HepG2 (cell line): ENCODE measurements around the gene MARS1. TPM values are rescaled to one million over a fixed set of nuclear protein-coding genes. Genes with fewer than 3 reads are reported as not detected.

Source experiments
- ATAC-seq: fragments of 200-7000 bp; cut with Tn5 transposase; 3 replicates; pipeline ENCODE4 v1.9.1; 2020; ENCODE audit warnings: mild to moderate bottlenecking, moderate library complexity
- BruUV-seq: library from RNA; stranded (reverse); fragments of 400-500 nt; replicated peaks from 2 replicates; lab custom pipeline; 2021; lab: Mats Ljungman, UMichigan
- CTCF ChIA-PET: fragments of 300-600 bp; formaldehyde crosslinking; extraction: SDS; loops from one replicate; lab custom pipeline; 2021; ENCODE audit warnings: low total read pairs, inconsistent platforms, low intra/inter-chr PET ratio; lab: Yijun Ruan, JAX
- POLR2A ChIA-PET: fragments of 350-600 bp; sonication (Branson Sonifier 250); formaldehyde crosslinking; loops from one replicate; lab custom pipeline; 2020; ENCODE audit warnings: antibody characterized with exemption, inconsistent platforms; lab: Yijun Ruan, JAX
- DNase-seq: peaks from one replicate; pipeline ENCODE4 v3.0.0-alpha.2; 2015; ENCODE audit warnings: low spot score
- FAIRE-seq: peaks from 3 replicates; lab custom pipeline; 2011; peaks lifted over from hg19 to GRCh38; lab: Jason Lieb, UNC
- H2AFZ ChIP-seq: one replicate; pipeline ENCODE4 v1.6.1; 2011; ENCODE audit warnings: low read length, inconsistent platforms
- H3K27ac ChIP-seq: fragments of 300-600 bp; 3 replicates; pipeline ENCODE4 v1.8.0; 2011; ENCODE audit warnings: mixed run types, mild to moderate bottlenecking, mixed read lengths, low read length, inconsistent platforms; ENCODE audit not compliant: insufficient read depth; ENCODE audit errors: extremely low read length
- H3K27me3 ChIP-seq, 2 experiments: fragments of 200-600 bp in 1 of 2; 2 replicates in 1 of 2; 3 replicates in 1 of 2; pipeline versions ENCODE4 v1.6.0 to v1.8.0; 2011; ENCODE audit warnings: low read length in 2 of 2, mild to moderate bottlenecking in 2 of 2, moderate library complexity in 2 of 2, inconsistent platforms in 1 of 2; ENCODE audit not compliant: insufficient read depth in 2 of 2, control insufficient read depth in 1 of 2
- H3K36me3 ChIP-seq, 2 experiments: fragments of 200-600 bp in 1 of 2; replicated peaks in 1 of 2; 2 replicates in 1 of 2; 3 replicates in 1 of 2; pipeline versions ENCODE4 v1.5.1 to v1.8.0; 2011; ENCODE audit warnings: low read length in 2 of 2, inconsistent platforms in 1 of 2; ENCODE audit not compliant: insufficient read depth in 2 of 2, control insufficient read depth in 1 of 2
- H3K4me1 ChIP-seq: 2 replicates; pipeline ENCODE4 v1.5.1; 2012; ENCODE audit warnings: low read length, inconsistent platforms; ENCODE audit not compliant: insufficient read depth
- H3K4me2 ChIP-seq: 2 replicates; pipeline ENCODE4 v1.6.0; 2011; ENCODE audit warnings: low read depth, low read length, inconsistent platforms
- H3K4me3 ChIP-seq, 3 experiments: fragments of 200-600 bp in 1 of 3; sonication (generic), shearing (Covaris generic) in 1 of 3; replicated peaks in 1 of 3; 2 replicates each; pipeline ENCODE4 v1.5.1; 2011 to 2016; ENCODE audit warnings: low read length in 3 of 3, inconsistent platforms in 2 of 3, low read depth in 2 of 3, mild to moderate bottlenecking in 2 of 3, control low read depth in 1 of 3, mixed read lengths in 1 of 3; ENCODE audit not compliant: insufficient read depth in 1 of 3
- H3K79me2 ChIP-seq: one replicate; pipeline ENCODE4 v1.6.1; 2011; ENCODE audit warnings: low read length, inconsistent platforms; ENCODE audit not compliant: insufficient read depth
- H3K9ac ChIP-seq: 2 replicates; pipeline ENCODE4 v1.6.0; 2011; ENCODE audit warnings: mild to moderate bottlenecking, low read depth, low read length, inconsistent platforms; ENCODE audit not compliant: insufficient read depth
- H3K9me3 ChIP-seq: 2 replicates; pipeline ENCODE4 v1.5.1; 2012; ENCODE audit warnings: mild to moderate bottlenecking, low read length
- H4K20me1 ChIP-seq: 2 replicates; pipeline ENCODE4 v1.6.0; 2011; ENCODE audit warnings: inconsistent platforms, mild to moderate bottlenecking, low read length, moderate library complexity; ENCODE audit not compliant: insufficient read depth
- CEBPB ChIP-seq: IDR thresholded peaks from 2 replicates; pipeline ENCODE4 v1.6.1; 2011; ENCODE audit warnings: low read depth, low read length, improper control_type of control experiment, borderline replicate concordance
- SMAD9 ChIP-seq: sonication (generic); formaldehyde crosslinking; IDR thresholded peaks from 2 replicates; pipeline ENCODE4 v1.5.1; 2020; ENCODE audit warnings: mild to moderate bottlenecking, missing genetic modification reagents
- ZNF672 ChIP-seq: sonication (generic); formaldehyde crosslinking; IDR thresholded peaks from 2 replicates; pipeline ENCODE4 v1.8.1; 2022; ENCODE audit warnings: missing genetic modification reagents
- ZNF761 ChIP-seq: sonication (generic); formaldehyde crosslinking; conservative IDR thresholded peaks from 2 replicates; pipeline ENCODE4 v1.4.0; 2020; ENCODE audit warnings: mild to moderate bottlenecking, missing genetic modification reagents
- WGBS: methylation state at CpG from one replicate; pipeline ENCODE4 v1.1.6; 2017; ENCODE audit warnings: low lambda C conversion rate; 5-methylcytosine and 5-hydroxymethylcytosine counted together
- in situ Hi-C: cut with HindIII; loops from 2 replicates; pipeline ENCODE4 v1.10.0; 2017; ENCODE audit warnings: low pct_unique_long_range_greater_than_20kb; ENCODE audit not compliant: extremely low pct_ligation_motif_present
- intact Hi-C: fragments of 100-400 bp; cut with micrococcal nuclease; formaldehyde crosslinking; loops from one replicate; pipeline ENCODE4 v1.10.0; 2022; ENCODE audit not compliant: unreplicated experiment
- polyA plus RNA-seq, 8 experiments: library from polyadenylated mRNA; depleted of rRNA in 3 of 8; stranded (reverse) in 7 of 8; unstranded in 1 of 8; fragments of >200 nt; fragmentation: Illumina TruSeq in 4 of 8; extraction: Trizol in 4 of 8; gene quantifications; 2 replicates each; pipeline versions ENCODE4 v1.2.1 to v1.2.3, GENCODE V29; 2011 to 2016; ENCODE audit warnings: low read depth in 4 of 8, missing spikeins in 1 of 8, mixed read lengths in 1 of 8; ENCODE audit not compliant: insufficient read depth in 1 of 8
- total RNA-seq, 5 experiments: library from RNA; depleted of rRNA; stranded (reverse); fragments of >200 nt; fragmentation: Illumina TruSeq; extraction: Trizol; gene quantifications; 2 replicates each; pipeline ENCODE4 v1.2.3, GENCODE V29; 2016; ENCODE audit warnings: low read depth in 1 of 5
- TF ChIP-seq, protein P1 (sequence below): sonication (generic); formaldehyde crosslinking; IDR thresholded peaks from 2 replicates; pipeline ENCODE4 v1.8.0; 2022; ENCODE audit warnings: low read depth, missing genetic modification reagents
- TF ChIP-seq, protein P2 (sequence below): IDR thresholded peaks from 2 replicates; pipeline ENCODE4 v1.6.1; 2016; ENCODE audit warnings: low read depth, borderline replicate concordance

The MARS1 gene
- total and polyA plus RNA-seq, 2 of the 13 experiments (the other 11 are each of a cell fraction or from before 2014, with no cell fraction given), result 115 to 181 TPM

DNA sequence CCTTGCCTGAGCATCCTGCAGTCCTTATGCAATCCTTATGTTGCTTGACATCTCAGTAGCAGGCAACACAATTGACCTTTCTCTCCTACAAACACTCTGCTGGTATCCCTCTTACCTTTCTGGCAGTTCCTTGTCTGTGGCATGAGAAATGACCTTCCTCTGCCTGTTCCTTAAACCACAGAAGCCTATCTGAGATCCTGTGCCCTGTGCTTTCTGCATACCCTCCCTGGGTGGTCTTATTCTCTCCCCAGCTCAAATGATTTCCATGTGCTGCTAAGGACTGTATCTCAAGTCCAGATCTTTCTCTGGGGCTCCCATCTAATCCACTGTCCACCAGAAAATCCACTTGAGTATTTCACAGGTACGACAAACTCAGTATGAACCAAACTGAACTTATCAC, 6.2 kb upstream of the MARS1 start:
- H3K36me3 ChIP-seq, result no peaks in the 10 kb centered on the region
- no peak overlapping the region for H3K4me2 ChIP-seq
- intact Hi-C loops, result no loop called here
- no peak for TF ChIP-seq SMAD9
- TF ChIP-seq CEBPB, result peak; percentile 15; the same call in 1 of the 2 replicates
- no peak overlapping the region for H3K9ac ChIP-seq
- peaks cover 21% of the 10 kb centered on the region for H3K4me1 ChIP-seq
- H4K20me1 ChIP-seq, result no peaks in the 10 kb centered on the region
- no peak overlapping the region for H2AFZ ChIP-seq
- FAIRE-seq (no peak), ATAC-seq (no peak), DNase-seq (no peak)
- no peak overlapping the region for H3K4me3 ChIP-seq
- POLR2A ChIA-PET, result interaction anchor here (0.6 kb wide), 1 partner anchor 21 kb away, joined by 3 read pairs; no protein-coding TSS in a partner anchor
- peaks cover 1 to 36% of the 10 kb centered on the region in 2 experiments; a peak in 4 of 5 replicates for H3K27me3 ChIP-seq
- BruUV-seq, result no TSS peak
- CTCF ChIA-PET, result no interaction called here
- no peaks in the 10 kb centered on the region for H3K79me2 ChIP-seq
- in situ Hi-C loops, result no loop called here
- no peak overlapping the region for H3K27ac ChIP-seq
- H3K9me3 ChIP-seq, result no peaks in the 10 kb centered on the region
- 82% methylated on average over 1 of the region's 1 CpG for WGBS

DNA sequence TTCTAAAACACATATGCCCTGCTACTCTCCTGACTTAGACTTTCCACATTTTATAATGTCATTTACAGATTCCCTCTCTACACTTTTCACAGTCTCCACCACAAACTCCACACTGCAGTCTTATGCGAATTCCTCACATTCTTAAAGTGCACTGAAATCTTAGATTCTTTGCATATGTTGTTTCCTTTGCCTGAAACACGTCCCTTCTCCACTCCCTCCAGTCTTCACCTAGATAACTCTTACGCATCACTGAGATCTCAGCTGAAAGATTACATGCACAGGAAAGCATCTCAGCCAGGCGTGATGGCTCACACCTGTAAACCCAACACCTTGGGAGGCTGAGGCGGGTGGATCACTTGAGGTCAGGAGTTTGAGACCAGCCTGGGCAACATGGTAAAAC, 4.4 kb upstream of the MARS1 start:
- peaks cover 6% of the 10 kb centered on the region for H3K79me2 ChIP-seq
- no peak for FAIRE-seq

More for the DNA sequence above, 4.4 kb upstream of the MARS1 start:
- Histone ChIP-seq H4K20me1 (no peaks in the 10 kb centered on the region), H2AFZ (no peak overlapping the region), H3K36me3 (no peaks in the 10 kb centered on the region), H3K4me3 (no peak overlapping the region), H3K4me2 (no peak overlapping the region), H3K9me3 (no peaks in the 10 kb centered on the region), H3K27me3 (peaks cover 1 to 23% of the 10 kb centered on the region in 2 experiments; a peak in 3 of 5 replicates), H3K27ac (no peak overlapping the region), H3K9ac (no peak overlapping the region), H3K4me1 (peaks cover 9% of the 10 kb centered on the region)
- BruUV-seq, result no TSS peak
- in situ Hi-C loops, result no loop called here
- no peak for TF ChIP-seq ZNF761 (CRISPR knock-in tag)
- TF ChIP-seq, protein P1, sequence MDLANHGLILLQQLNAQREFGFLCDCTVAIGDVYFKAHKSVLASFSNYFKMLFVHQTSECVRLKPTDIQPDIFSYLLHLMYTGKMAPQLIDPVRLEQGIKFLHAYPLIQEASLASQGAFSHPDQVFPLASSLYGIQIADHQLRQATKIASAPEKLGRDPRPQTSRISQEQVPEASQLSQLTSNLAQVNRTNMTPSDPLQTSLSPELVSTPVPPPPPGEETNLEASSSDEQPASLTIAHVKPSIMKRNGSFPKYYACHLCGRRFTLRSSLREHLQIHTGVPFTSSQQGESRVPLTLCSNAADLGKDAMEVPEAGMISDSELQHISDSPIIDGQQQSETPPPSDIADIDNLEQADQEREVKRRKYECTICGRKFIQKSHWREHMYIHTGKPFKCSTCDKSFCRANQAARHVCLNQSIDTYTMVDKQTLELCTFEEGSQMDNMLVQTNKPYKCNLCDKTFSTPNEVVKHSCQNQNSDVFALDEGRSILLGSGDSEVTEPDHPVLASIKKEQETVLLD (CRISPR knock-in tag), result no peak
- no peak for TF ChIP-seq ZNF672 (CRISPR knock-in tag)
- TF ChIP-seq, protein P2, sequence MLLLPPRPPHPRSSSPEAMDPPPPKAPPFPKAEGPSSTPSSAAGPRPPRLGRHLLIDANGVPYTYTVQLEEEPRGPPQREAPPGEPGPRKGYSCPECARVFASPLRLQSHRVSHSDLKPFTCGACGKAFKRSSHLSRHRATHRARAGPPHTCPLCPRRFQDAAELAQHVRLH (CRISPR knock-in tag), result no peak
- intact Hi-C loops, result no loop called here
- no peak for DNase-seq
- CTCF ChIA-PET, result no interaction called here
- ATAC-seq, result no peak
- WGBS, result 37% methylated on average over 5 of the region's 5 CpGs
- POLR2A ChIA-PET, result no interaction called here
